HAP-1 (cell line): Measurements from ENCODE around the gene ID2.

Experiments used
- DNase-seq, 2 experiments: peaks; one replicate each; pipeline ENCODE4 v3.0.0-alpha.2; 2016 to 2020; ENCODE audit warnings: low spot score in 2 of 2
- H3K27me3 ChIP-seq: fragments of 250-450 bp; sonication (Bioruptor Pico); 2 replicates; pipeline ENCODE4 v1.5.1; 2020; ENCODE audit warnings: low read depth, mild to moderate bottlenecking, moderate library complexity
- H3K36me3 ChIP-seq: fragments of 250-450 bp; sonication (Bioruptor Pico); replicated peaks from 2 replicates; pipeline ENCODE4 v1.5.1; 2020; ENCODE audit warnings: mild to moderate bottlenecking
- H3K4me1 ChIP-seq: fragments of 250-450 bp; sonication (Bioruptor Pico); 2 replicates; pipeline ENCODE4 v1.5.1; 2020; ENCODE audit warnings: mild to moderate bottlenecking
- H3K4me3 ChIP-seq: fragments of 250-450 bp; sonication (Bioruptor Pico); 2 replicates; pipeline ENCODE4 v1.5.1; 2020; ENCODE audit warnings: mild to moderate bottlenecking, moderate library complexity
- H3K9me3 ChIP-seq: fragments of 250-450 bp; sonication (Bioruptor Pico); 2 replicates; pipeline ENCODE4 v1.5.1; 2020; ENCODE audit warnings: mild to moderate bottlenecking, moderate library complexity
- in situ Hi-C: fragments of 300-500 bp; cut with MboI; formaldehyde crosslinking; loops from 3 replicates; pipeline ENCODE4 v1.14.3; 2020; ENCODE audit warnings: low sequenced_read_pairs, inconsistent platforms, mixed read lengths

Gene ID2

GRCh38 chr2:8681786-8682692, at the start of gene ID2:
Gene ID2, plus strand, starts transcription at chr2:8682056. Its CDS starts 110 bp downstream, at chr2:8682166.
- Histone ChIP-seq H3K4me3 (peak within 1 kb of the TSS; percentile 69), H3K36me3 (no peaks in the 10 kb centered on the region), H3K27me3 (no peaks in the 10 kb centered on the region), H3K4me1 (peaks cover 31% of the 10 kb centered on the region), H3K9me3 (no peaks in the 10 kb centered on the region)
- in situ Hi-C loops, result loop anchor here (10.0 to 25.0 kb wide), 2 partner anchors 1470 to 1587 kb away; no protein-coding TSS in a partner anchor
- DNase-seq, result peak; percentile 93 to 99

DNA sequence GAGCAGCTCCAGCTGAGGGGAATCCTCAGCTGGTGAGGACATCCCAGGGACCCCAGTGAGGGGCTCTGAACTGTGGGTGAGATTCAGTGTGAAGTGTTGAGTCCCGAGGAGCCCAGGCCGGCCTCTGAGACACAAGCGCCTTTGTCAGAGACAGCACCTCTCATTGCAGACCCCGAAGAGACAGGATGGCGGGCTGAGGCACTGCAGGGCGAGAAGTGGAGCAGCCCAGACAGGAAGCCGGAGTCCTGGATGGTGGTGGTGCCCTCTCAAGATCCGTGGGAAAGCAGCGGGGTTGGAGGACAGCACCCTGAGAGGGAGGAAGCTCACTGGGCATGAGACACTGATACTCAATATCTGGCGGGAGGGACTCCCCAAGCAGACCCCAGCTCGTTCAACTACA, 49.1 kb upstream of the ID2 start:
- Histone ChIP-seq H3K36me3 (no peaks in the 10 kb centered on the region), H3K4me1 (peaks cover 16% of the 10 kb centered on the region), H3K4me3 (no peak overlapping the region), H3K27me3 (no peaks in the 10 kb centered on the region), H3K9me3 (no peaks in the 10 kb centered on the region)
- DNase-seq, result no peak
- in situ Hi-C loops, result no loop called here

- H3K9me3 ChIP-seq, result no peaks in the 10 kb centered on the region
- in situ Hi-C loops, result no loop called here
- no peak overlapping the region for H3K4me3 ChIP-seq
- DNase-seq, result no peak
- no peaks in the 10 kb centered on the region for H3K27me3 ChIP-seq
- H3K4me1 ChIP-seq, result peaks cover 21% of the 10 kb centered on the region
- no peaks in the 10 kb centered on the region for H3K36me3 ChIP-seq
These were observed 48.6 kb upstream of the ID2 start for GRCh38 chr2:8633186-8633734.

DNA sequence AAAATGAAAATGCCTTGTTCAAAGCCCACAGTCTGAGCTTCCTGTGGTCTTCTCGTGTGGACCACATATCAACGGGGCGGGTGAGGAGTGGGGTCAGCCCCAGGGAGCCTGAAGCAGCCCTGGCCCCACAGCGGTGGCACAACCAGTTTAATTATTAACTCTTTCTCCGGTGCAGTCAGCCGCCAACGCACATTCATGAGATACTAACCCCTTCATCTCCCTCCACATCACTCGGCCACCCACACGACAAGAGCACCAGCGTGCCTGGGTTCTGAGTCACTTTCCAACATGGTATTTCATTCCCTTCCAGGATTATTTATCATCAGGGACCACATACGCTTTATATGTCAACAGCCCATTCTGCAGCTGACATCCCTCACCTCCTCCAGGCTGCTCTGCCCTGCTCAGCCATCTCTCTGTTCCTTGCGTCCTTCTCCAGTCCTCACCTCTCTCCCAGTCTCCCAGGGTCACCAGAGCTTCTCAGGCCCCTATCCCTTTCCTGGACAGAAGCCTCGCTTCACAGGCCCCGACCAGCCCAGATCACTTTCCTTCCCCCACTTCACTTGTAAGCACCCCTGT, 48.0 kb upstream of the ID2 start:
- DNase-seq, result no peak
- Histone ChIP-seq H3K36me3 (no peaks in the 10 kb centered on the region), H3K4me3 (no peak overlapping the region), H3K9me3 (no peaks in the 10 kb centered on the region), H3K27me3 (no peaks in the 10 kb centered on the region), H3K4me1 (peaks cover 24% of the 10 kb centered on the region)
- in situ Hi-C loops, result no loop called here

DNA sequence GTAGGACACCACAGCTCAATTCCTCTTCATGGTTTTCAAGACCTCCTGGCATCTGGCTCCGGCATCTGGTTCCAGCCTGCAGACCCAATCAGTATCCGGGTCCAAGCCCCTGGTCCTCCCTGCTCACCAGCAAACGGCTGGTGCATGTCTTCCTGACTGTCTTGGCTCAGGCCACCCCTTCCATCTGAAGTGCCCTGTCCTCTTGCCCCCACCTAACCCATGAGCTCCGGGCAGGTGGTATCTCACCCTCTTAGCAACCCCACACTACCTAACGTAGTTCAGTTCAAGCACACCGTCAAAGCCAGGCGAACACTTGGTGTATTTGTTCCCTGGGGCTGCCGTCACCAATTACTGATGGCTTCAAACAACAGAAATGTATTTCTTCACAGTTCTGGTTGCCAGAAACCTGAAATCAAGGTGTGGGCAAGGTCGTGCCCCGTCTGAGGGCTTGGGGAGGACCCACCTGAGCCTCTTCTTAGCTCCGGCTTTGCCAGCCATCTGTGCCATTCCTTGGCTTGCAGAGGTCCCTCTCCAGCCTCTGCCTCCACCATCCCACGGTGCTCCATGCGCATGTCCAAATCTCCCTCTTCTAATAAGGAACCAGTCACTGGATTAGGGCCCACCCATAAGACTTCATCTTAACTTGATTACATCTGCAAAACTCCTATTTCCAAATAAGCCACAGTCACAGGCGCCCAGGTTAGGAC, 47.2 kb upstream of the ID2 start:
- H3K9me3 ChIP-seq, result no peaks in the 10 kb centered on the region
- H3K27me3 ChIP-seq, result no peaks in the 10 kb centered on the region
- DNase-seq, result no peak
- no peaks in the 10 kb centered on the region for H3K36me3 ChIP-seq
- no peak overlapping the region for H3K4me3 ChIP-seq
- peaks cover 24% of the 10 kb centered on the region for H3K4me1 ChIP-seq
- in situ Hi-C loops, result no loop called here

GRCh38 chr2:8636041-8636491, 45.8 kb upstream of the ID2 start:
- Histone ChIP-seq H3K27me3 (no peaks in the 10 kb centered on the region), H3K4me3 (no peak overlapping the region), H3K9me3 (no peaks in the 10 kb centered on the region), H3K36me3 (no peaks in the 10 kb centered on the region), H3K4me1 (peaks cover 24% of the 10 kb centered on the region)
- in situ Hi-C loops, result no loop called here
- peak in 1 of 2 experiments; percentile 15 for DNase-seq

DNA sequence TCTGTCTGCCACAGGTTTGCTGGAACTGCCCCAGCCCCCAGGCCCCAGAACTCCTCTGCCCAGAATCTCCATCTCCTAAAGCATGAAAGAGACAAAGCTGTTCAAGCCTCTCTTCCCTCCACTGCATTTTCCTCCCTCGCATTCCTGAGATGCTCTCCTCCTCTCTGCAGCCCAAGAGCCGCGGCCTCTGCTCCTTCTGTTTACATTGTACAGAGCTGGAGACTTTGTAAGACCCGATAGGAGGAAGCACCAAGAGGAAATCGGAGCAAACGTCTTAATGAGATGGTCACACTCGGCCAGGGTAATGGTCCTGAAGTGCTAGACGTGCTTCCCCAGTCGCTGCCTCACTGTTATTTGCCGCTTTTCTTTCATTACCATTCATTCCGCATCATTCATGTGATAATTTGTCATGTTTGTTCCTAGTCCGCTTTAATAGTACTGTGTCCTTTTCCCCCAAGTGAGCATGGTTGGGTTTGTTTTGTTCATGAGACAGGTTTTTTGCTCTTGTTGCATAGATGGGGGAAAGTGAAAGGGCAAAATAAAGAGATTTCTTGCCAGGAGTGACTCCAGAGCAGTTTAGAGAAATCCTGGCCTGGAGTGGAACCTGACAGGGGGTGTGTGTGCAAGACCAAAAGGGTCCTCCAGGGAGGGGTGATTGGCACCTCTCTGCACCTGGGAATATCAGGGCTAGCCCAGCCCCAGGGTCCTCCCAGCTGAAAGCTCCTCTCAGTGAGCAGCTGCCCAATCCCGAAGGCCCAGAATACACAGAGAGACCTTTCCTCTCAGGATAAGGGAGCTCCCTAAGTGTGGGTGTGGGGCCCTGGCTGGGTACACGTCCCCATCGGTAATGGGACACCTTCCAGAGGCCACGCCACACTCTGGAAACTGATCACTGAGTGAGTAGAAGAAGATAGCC, 44.9 kb upstream of the ID2 start:
- no peaks in the 10 kb centered on the region for H3K9me3 ChIP-seq
- in situ Hi-C loops, result no loop called here
- H3K36me3 ChIP-seq, result no peaks in the 10 kb centered on the region
- DNase-seq, result peak; percentile 64 to 67
- H3K4me1 ChIP-seq, result peaks cover 24% of the 10 kb centered on the region
- H3K4me3 ChIP-seq, result no peak overlapping the region
- H3K27me3 ChIP-seq, result no peaks in the 10 kb centered on the region

- peaks cover 24% of the 10 kb centered on the region for H3K4me1 ChIP-seq
- peak in 1 of 2 experiments; percentile 40 for DNase-seq
- no peak overlapping the region for H3K4me3 ChIP-seq
- in situ Hi-C loops, result no loop called here
- H3K9me3 ChIP-seq, result no peaks in the 10 kb centered on the region
- no peaks in the 10 kb centered on the region for H3K27me3 ChIP-seq
- H3K36me3 ChIP-seq, result no peaks in the 10 kb centered on the region
These were observed 43.5 kb upstream of the ID2 start for GRCh38 chr2:8638327-8638726.

- in situ Hi-C loops, result no loop called here
- Histone ChIP-seq H3K9me3 (no peaks in the 10 kb centered on the region), H3K36me3 (no peaks in the 10 kb centered on the region), H3K4me3 (no peak overlapping the region), H3K27me3 (no peaks in the 10 kb centered on the region), H3K4me1 (peaks cover 24% of the 10 kb centered on the region)
- no peak for DNase-seq
These were observed 42.7 kb upstream of the ID2 start for GRCh38 chr2:8639122-8639635.

DNA sequence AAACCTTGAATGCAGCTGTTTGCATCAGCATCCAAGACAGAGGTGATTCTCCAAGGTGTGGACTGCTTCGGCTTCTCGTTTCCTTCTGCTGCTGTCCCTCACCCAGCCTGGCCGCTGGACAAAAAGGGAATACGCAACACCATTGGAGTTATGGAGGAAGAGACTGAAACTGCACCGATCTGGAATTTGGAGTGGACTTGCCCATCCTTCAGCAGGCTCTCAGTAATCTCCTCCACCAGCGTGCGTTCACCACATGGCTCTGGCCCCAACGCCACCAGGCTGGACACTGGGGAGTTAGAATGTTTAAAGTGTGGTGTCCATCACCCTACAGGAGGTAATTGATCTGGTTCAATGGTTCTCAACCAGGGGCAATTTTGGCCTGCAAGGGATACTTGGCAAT, 41.4 kb upstream of the ID2 start:
- Histone ChIP-seq H3K9me3 (no peaks in the 10 kb centered on the region), H3K36me3 (no peaks in the 10 kb centered on the region), H3K4me3 (no peak overlapping the region), H3K4me1 (peaks cover 24% of the 10 kb centered on the region), H3K27me3 (no peaks in the 10 kb centered on the region)
- no peak for DNase-seq
- in situ Hi-C loops, result no loop called here

GRCh38 chr2:8641301-8641965, 40.4 kb upstream of the ID2 start:
- Histone ChIP-seq H3K9me3 (no peaks in the 10 kb centered on the region), H3K4me3 (no peak overlapping the region), H3K4me1 (peaks cover 20% of the 10 kb centered on the region), H3K27me3 (no peaks in the 10 kb centered on the region), H3K36me3 (no peaks in the 10 kb centered on the region)
- no peak for DNase-seq
- in situ Hi-C loops, result no loop called here

GRCh38 chr2:8642366-8643068, 39.3 kb upstream of the ID2 start:
- H3K36me3 ChIP-seq, result no peaks in the 10 kb centered on the region
- H3K4me3 ChIP-seq, result no peak overlapping the region
- no peaks in the 10 kb centered on the region for H3K9me3 ChIP-seq
- peaks cover 9% of the 10 kb centered on the region for H3K4me1 ChIP-seq
- no peak for DNase-seq
- in situ Hi-C loops, result no loop called here
- H3K27me3 ChIP-seq, result no peaks in the 10 kb centered on the region
